ENCODE data around the gene PRR20G.
"Not testable (repeated sequence)": the region's sequence is repeated elsewhere in the genome, so short reads cannot be mapped to it uniquely, and the experiment has no call there.

PRR20G gene

DNA sequence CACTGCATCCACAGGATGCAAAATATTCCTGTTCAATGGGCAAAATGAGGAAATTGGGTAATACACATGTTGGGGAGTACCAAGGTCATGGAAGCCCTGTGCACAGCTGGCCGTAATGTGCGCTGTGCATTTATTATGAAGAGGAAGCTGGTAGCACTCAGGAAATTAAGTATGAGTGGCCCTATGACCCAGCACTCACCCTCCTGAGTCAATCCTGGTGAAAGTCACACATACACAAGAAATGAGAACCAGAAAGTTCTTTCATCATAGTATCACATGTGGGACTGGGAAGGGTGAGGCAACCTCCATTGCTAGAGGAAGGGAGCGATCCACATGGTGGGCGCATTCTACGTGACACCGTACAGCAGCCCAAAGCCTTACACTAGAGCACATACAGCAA, 11.4 kb upstream of the PRR20G start:
- DNase-seq (ENCODE audit: low read depth in 4 of 4, low spot score in 1 of 4), result no peak

DNA sequence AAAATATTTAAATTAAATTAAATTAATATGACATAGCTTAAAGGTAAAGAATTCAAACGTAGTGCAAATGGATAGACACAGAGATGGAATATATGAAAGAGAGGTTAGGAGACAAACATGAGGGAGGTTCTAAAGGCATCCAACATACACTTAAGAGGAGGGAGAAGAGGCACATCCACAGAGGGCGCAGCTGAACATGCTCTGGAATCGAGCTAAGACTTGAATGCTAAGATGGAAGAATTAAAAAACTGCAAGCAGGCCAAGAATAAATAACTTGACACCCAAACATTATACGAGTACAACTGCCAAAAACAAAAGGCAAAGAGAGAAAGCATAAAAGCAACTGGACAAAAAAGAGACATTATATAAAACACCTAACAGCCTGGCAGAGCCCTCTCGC, 9.1 kb upstream of the PRR20G start:
- DNase-seq (ENCODE audit: low read depth in 4 of 4, low spot score in 1 of 4), result no peak

GRCh38 chr3:127296166-127296565, 8.3 kb upstream of the PRR20G start:
- no peak for DNase-seq (ENCODE audit: low read depth in 4 of 4, low spot score in 1 of 4)

- DNase-seq (ENCODE audit: low read depth in 4 of 4, low spot score in 1 of 4), result not testable (repeated sequence)
Measured at GRCh38 chr3:127293650-127294049, 5.8 kb upstream of the PRR20G start.

- DNase-seq (ENCODE audit: low read depth in 4 of 4, low spot score in 1 of 4), result no peak
Measured at GRCh38 chr3:127291611-127292010, 3.8 kb upstream of the PRR20G start.

GRCh38 chr3:127291114-127291513, 3.3 kb upstream of the PRR20G start:
- DNase-seq (ENCODE audit: low read depth in 4 of 4, low spot score in 1 of 4), result no peak

GRCh38 chr3:127289706-127290575, 2.1 kb upstream of the PRR20G start:
- DNase-seq (ENCODE audit: low read depth in 4 of 4, low spot score in 1 of 4), result no peak

DNA sequence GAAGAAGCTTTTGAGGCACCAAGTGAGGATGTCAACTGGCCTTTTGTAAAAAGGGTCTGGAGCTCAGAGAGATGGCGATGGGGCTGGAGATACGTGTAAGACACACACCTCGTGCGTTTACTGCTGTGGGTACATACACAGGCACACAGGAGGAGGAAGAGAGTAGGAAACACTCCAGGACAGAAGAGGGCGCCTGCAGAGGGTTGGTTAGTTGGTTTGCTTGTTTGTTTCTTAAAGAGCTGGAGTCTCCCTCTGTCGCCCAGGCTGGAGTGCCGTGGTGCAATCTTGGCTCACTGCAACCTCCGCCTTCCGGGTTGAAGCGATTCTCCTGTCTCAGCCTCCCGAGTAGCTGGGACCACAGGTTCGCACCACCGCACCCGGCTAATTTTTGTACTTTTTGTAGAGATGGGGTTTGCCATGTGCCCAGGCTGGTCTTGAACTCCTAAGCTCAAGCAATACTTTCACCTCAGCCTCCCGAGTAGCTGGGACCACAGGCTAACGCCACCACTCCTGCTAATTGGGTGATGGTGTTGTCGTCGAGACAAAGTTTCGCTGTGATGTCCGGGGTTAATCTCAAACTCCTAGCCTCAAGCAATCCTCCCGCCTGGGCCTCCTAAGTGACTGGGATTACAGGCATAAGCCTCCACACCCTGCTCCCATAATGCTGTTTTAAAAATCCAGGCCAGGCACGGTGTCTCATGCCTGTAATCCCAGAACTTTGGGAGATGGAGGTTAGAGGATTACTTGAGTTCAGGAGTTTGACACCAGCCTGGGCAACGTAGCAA, 1.3 kb upstream of the PRR20G start:
- no peak for DNase-seq (ENCODE audit: low read depth in 4 of 4, low spot score in 1 of 4)

GRCh38 chr3:127288343-127288742, 497 bp upstream of the PRR20G start:
- DNase-seq (ENCODE audit: low read depth in 4 of 4, low spot score in 1 of 4), result no peak

- no peak for DNase-seq (ENCODE audit: low read depth in 4 of 4, low spot score in 1 of 4)
Measured at GRCh38 chr3:127286571-127287140, 1.2 kb downstream of the PRR20G start.

GRCh38 chr3:127284258-127284657, 3.6 kb downstream of the PRR20G start:
- no peak for DNase-seq (ENCODE audit: low read depth in 4 of 4, low spot score in 1 of 4)

DNA sequence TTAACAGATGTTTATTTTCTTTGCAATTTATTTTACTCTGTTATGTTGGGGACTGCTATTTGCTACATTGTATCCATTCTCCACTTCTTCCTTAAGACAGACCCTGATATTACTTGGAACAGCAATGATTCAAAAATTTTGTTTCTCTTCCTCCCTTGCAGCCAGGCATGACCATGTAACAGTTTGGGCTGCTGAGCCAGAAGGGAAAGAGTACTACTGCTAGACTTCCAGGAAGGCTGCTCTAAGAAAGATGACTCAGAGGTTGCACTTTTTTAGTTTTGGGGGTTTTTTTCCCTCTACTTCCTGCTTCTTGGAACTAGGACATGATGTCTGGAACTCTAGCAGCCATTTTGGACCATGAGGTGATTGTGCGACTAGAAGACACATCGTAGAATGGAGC, 10.3 kb downstream of the PRR20G start:
- no peak for DNase-seq (ENCODE audit: low read depth in 4 of 4, low spot score in 1 of 4)

- no peak for DNase-seq (ENCODE audit: low read depth in 4 of 4, low spot score in 1 of 4)
Measured at GRCh38 chr3:127276995-127277394, 10.9 kb downstream of the PRR20G start.

GRCh38 chr3:127276396-127276795, 11.4 kb downstream of the PRR20G start:
- DNase-seq (ENCODE audit: low read depth in 4 of 4, low spot score in 1 of 4), result no peak

DNA sequence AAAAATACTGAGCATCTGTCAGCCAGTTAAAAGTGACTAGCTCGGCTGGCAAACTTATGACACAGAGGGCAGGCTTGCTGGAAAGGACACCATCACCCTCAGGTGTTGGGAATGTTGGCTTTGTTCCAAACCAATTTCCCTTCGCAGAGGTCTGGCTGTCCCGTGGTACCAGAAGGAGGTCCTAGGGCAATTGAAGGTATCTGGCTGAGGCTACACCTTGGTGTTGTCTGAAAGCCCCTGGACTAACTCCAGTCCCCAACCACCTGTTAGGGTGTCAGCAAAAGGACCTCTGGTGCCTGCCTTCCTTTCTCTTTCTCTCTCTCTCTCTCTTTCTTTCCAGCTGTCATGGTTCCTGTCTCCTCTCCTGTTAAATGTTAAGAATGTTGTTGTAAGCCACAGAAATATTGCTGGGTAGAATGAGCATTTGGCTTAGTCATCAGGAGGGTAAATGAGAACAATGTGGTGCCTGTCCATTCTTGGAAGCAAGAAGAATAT, 12.5 kb downstream of the PRR20G start:
- no peak for DNase-seq (ENCODE audit: low read depth in 4 of 4, low spot score in 1 of 4)

DNA sequence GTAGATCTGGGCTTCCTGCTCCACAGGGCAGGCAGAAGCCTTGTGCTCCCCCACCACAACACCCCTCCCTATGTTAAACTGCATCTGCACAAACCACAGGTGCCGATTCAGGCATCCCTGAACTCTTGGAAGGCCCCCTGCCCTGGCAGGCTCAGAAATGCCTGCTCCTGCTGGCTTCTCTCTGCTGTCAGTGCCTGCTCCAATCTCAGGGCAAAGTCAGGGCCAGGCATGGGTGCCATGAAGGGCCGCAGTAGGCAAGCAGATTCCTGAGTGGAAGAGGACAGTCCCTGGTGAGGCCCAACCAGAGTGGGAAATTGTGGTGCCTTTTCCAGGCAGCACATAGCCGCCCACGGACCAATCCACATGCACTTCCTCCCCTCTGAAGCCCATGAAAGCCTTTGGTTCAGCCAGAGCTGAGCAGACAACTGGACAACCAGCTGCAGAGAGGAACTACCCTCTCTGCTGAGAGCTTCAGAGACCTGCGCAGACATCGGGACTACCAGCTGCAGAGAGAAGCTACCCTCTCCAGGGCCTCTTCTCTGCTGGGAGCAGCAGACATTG, 13.6 kb downstream of the PRR20G start:
- DNase-seq (ENCODE audit: low read depth in 4 of 4, low spot score in 1 of 4), result no peak

GRCh38 chr3:127273206-127273605, 14.6 kb downstream of the PRR20G start:
- DNase-seq (ENCODE audit: low read depth in 4 of 4, low spot score in 1 of 4), result no peak

- DNase-seq (ENCODE audit: low read depth in 4 of 4, low spot score in 1 of 4), result no peak
Measured at GRCh38 chr3:127266186-127266585, 21.7 kb downstream of the PRR20G start.

GRCh38 chr3:127265581-127265981, 22.3 kb downstream of the PRR20G start:
- DNase-seq (ENCODE audit: low read depth in 4 of 4, low spot score in 1 of 4), result no peak

DNA sequence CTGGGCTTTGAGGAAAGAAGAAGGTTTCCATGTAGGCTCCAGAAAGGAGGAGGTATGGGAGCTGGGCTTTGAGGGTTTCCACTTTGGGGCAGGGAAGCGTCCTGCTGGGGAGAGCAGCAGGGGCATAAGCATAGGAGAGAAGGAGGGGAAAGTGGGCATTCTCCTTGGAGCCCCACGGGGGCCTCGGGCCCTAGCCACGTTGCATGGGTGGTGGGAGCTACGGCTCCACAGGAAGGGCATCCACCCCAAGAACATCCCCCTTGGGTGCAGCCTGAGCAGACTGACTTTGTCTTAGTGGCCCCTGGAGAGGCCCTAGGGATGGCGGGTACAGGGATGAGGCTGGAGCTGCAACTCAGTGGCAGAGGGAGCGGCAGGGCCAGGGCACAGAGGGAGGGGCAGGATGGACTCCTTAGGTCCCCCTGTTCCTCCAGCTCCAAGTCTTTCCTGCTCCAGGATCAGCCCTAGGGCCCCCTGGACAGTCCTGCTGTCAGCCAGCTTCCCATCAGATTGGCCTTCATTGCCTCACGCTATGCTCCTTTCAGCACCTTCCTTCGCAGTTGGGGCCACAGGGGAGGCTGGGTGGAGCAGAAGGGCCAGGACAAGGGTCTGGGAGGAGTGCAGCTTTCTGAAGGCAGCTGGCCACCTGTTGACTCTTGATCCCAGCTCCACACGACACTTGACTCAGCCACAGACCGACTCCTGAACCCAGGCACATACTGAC, 22.9 kb downstream of the PRR20G start:
- DNase-seq (ENCODE audit: low read depth in 4 of 4, low spot score in 1 of 4), result no peak

DNA sequence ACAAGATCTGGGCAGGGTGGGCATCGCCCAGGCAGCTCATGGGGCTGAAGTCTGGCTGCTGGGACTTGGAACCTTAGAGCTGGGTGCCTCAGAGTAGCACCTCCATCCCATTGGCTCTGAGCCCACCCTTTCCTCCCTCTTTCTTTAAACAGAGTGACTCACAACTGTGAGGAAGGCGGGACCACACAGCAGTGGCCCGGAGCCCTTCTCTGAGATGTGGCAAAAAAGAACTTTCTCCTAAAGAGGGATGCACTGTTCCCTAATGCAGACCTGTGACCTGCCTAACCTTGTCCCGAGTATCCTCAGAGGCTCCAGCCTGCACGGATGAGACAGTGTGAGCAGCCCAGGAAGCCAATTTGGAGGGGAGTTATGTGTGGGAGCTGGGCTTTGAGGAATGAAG, 23.6 kb downstream of the PRR20G start:
- no peak for DNase-seq (ENCODE audit: low read depth in 4 of 4, low spot score in 1 of 4)
